ENCODE data around the gene EMC9.

DNA sequence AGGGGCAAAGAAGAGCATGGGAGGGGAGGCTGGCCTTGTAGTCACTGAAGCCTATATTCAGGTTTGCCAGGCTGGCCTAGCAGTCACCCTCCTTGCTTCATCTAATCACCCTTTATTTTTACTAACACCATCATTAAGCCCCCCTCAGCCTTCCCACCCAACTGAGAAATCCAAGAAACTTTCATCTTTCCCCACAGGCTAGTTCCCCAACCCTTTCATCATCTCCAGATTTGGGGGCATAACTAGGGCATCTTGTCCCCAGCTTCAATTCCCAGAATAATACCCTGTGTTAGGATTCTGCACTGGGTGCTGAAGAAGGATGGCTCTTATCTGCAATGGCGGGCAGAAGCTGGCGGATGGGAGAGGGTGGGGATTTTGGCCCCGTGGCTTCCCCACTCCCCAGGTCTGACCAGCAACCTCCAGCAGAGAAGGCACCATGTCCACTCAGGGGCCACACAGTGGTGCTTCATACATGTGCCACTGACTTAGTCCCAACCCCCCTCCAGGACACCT lies 40.4 kb downstream of the EMC9 start:
- no peak for TF ChIP-seq POLR2A (IDR thresholded peaks at IDR 0.05; ENCODE audit: extremely low read depth, insufficient read length)
- TF ChIP-seq, protein P1, sequence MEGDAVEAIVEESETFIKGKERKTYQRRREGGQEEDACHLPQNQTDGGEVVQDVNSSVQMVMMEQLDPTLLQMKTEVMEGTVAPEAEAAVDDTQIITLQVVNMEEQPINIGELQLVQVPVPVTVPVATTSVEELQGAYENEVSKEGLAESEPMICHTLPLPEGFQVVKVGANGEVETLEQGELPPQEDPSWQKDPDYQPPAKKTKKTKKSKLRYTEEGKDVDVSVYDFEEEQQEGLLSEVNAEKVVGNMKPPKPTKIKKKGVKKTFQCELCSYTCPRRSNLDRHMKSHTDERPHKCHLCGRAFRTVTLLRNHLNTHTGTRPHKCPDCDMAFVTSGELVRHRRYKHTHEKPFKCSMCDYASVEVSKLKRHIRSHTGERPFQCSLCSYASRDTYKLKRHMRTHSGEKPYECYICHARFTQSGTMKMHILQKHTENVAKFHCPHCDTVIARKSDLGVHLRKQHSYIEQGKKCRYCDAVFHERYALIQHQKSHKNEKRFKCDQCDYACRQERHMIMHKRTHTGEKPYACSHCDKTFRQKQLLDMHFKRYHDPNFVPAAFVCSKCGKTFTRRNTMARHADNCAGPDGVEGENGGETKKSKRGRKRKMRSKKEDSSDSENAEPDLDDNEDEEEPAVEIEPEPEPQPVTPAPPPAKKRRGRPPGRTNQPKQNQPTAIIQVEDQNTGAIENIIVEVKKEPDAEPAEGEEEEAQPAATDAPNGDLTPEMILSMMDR (IDR thresholded peaks at IDR 0.05; ENCODE audit: low read depth, low read length) = no peak
- TF ChIP-seq, protein P2, sequence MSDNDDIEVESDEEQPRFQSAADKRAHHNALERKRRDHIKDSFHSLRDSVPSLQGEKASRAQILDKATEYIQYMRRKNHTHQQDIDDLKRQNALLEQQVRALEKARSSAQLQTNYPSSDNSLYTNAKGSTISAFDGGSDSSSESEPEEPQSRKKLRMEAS (IDR thresholded peaks at IDR 0.05; ENCODE audit: low read depth, low read length) = no peak
- TF ChIP-seq MYC (IDR thresholded peaks at IDR 0.05; ENCODE audit: low read depth, low read length) = no peak

Data from NB4 (cell line).